Measurements from ENCODE around the gene RHBDD3.
A peak's percentile ranks its signal among the peaks of the same experiment; 100 is the strongest.

Gene RHBDD3

DNA sequence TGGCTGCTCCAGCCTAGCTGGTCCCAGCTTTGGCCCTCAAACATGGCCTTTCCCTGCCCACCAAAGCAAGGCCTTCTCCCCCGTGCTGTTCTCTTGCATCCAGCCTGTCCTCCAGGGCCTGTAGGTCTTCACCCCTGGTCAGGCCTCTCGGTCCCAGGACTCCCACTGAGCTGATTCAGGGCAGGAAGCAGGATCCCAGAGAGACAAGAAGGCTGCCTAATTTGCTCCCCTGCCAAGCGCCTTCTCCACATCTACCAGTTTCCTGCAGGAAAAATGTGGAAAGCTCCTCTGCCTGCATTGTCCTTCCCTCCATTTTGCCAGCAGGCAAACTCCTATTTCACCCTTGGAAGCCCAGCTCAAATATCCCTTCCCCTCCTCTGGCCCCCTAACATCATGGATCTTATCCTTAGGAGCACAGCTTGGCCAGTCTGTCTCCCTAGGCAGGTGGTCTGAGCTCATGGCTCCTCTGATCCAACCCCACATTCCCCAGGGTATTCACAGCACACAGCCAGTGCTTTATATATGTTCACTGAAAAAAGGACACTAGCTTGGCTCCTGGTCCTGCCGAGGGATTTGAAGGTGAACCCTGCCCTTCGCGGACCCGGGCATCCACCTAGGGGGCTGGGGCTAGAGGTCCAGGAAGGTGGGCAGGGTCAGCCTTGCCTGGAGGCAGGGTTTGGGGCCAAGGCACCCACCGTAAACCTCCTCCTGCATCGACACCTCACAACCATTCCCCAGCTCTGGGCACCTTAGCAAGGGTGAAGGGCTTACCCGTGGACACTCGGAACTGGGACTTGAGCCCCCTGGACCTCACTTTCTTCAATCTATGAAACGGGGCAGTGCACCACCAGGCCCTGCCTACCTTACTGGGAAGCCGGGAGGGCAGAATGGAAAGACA is 968 bp downstream of the RHBDD3 start:
- Mint-ChIP-seq H3K4me3 (peak overlapping the region; percentile 94), H3K27ac (peak overlapping the region; percentile 100), H3K27me3 (no peaks in the 10 kb centered on the region), H3K9me3 (no peaks in the 10 kb centered on the region), H3K4me1 (ENCODE audit: low read depth) (peaks cover 34% of the 10 kb centered on the region), H3K36me3 (ENCODE audit: low read depth) (peaks cover 78% of the 10 kb centered on the region)
- DNase-seq = peak; percentile 47

DNA sequence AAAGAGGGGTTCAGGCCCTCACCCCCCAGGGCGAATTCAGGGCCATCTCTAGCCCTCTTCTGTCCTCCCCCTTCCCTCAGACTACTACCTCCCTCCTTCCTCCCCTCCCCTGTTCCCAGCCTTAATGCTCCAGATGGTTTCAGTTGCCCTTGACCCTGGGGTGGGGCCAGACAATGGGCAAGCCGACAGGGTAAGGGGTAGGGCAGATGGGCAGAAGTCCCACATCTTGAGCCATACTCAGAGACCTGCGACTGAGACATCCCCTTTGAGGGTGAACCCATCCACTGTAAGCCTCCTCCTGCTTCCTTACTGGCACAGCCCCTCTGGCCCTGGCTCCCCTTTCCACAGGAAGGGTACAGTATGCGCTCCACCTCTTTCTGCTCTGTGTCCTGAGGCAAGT is 1.9 kb downstream of the RHBDD3 start:
- Mint-ChIP-seq H3K36me3 (ENCODE audit: low read depth) (peaks cover 72% of the 10 kb centered on the region), H3K4me1 (ENCODE audit: low read depth) (peaks cover 26% of the 10 kb centered on the region), H3K4me3 (peak overlapping the region; percentile 94), H3K27ac (peak overlapping the region; percentile 100), H3K9me3 (no peaks in the 10 kb centered on the region), H3K27me3 (no peaks in the 10 kb centered on the region)
- DNase-seq = no peak

DNA sequence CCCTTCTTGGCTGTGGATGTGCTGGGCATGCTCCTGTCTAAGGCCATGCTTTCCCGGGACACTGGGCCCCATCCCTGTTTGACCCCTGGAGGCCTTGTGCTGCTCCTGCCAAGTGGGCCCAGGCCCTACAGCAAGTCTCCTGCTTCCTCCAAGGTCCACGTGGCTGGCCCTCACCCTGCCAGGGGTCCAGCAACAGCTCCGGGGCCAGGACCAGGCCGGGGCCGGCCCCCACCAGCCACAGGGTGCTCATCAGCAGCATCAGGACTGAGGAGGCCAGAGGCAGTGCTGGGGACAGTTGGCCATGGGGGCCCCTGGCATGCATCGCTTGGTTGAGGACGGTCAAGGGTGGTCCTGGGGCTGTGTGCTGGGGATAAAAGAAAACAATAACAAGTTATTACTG is 2.5 kb downstream of the RHBDD3 start:
- Mint-ChIP-seq H3K4me1 (ENCODE audit: low read depth) (peaks cover 19% of the 10 kb centered on the region), H3K27me3 (no peaks in the 10 kb centered on the region)

DNA sequence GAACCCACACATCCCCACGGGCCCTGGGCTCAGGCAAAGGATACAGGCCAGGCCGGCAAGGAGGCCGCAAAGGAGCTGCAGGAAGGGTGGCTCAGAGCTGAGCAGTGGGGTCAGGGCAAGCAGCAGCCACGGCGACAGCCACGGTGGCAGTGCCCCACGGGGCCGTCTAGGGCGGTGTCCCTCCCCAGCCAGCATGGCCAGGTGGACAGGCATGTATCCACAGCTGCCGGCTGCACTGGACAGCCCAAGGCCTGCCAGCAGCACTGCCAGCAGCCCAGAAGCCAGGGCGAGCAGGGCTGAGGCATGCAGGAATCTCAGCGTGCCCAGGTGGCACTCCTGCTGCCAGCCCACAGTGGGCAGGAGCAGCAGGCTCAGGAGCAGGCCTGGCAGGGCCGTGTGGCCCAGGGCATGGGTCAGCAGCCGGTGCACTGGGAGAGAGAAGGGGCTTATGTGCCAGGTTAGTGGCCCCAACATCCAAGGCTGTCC is 3.9 kb downstream of the RHBDD3 start:
- H3K9me3 Mint-ChIP-seq = no peaks in the 10 kb centered on the region
- no peak overlapping the region for H3K4me3 Mint-ChIP-seq
- no peak overlapping the region for H3K27ac Mint-ChIP-seq
- DNase-seq = no peak
- H3K27me3 Mint-ChIP-seq = no peaks in the 10 kb centered on the region
- peaks cover 64% of the 10 kb centered on the region for H3K36me3 Mint-ChIP-seq (ENCODE audit: low read depth)
- H3K4me1 Mint-ChIP-seq (ENCODE audit: low read depth) = peaks cover 11% of the 10 kb centered on the region

More for the DNA sequence above, 2.5 kb downstream of the RHBDD3 start:
- no peak for DNase-seq
- Mint-ChIP-seq H3K27ac (no peak overlapping the region), H3K4me3 (no peak overlapping the region), H3K9me3 (no peaks in the 10 kb centered on the region), H3K36me3 (ENCODE audit: low read depth) (peaks cover 70% of the 10 kb centered on the region)

DNA sequence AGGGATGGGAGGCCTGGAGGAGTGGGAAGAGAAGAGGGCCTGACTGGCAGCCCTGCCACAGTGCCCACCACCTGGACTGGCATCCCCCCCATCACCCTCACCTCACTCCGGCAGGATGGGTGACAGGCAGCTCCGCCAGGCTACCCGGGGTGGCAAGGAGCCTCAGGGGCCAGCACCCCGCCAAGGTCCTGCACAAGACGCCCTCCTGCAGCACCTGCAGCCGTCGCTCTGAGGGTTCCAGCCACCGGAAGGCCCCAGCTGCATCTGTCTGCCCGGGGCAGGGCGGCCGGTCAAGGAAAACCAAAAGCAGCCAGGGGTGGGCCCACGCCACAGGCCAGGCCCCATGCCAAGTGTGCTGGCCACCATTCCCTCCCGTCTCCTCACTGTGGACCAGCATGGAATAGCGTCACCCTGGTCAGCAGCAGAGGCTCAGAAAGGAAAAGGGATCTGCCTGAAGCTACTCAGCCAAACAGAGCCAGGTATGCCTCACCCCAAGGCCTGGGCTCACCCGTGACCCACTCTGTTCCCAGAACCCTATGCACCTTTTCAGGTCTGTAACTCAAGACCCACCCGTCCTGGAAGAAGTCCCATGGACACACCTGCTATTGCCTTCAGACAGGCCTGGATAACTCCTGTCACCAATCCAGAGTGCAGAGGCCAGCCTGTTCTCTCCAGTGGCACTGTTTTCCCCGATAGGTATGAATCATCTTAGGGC is 7.0 kb downstream of the RHBDD3 start:
- Mint-ChIP-seq H3K4me1 (ENCODE audit: low read depth) (no peaks in the 10 kb centered on the region), H3K4me3 (no peak overlapping the region), H3K9me3 (no peaks in the 10 kb centered on the region), H3K36me3 (ENCODE audit: low read depth) (peaks cover 40% of the 10 kb centered on the region), H3K27me3 (no peaks in the 10 kb centered on the region), H3K27ac (no peak overlapping the region)
- DNase-seq = no peak

DNA sequence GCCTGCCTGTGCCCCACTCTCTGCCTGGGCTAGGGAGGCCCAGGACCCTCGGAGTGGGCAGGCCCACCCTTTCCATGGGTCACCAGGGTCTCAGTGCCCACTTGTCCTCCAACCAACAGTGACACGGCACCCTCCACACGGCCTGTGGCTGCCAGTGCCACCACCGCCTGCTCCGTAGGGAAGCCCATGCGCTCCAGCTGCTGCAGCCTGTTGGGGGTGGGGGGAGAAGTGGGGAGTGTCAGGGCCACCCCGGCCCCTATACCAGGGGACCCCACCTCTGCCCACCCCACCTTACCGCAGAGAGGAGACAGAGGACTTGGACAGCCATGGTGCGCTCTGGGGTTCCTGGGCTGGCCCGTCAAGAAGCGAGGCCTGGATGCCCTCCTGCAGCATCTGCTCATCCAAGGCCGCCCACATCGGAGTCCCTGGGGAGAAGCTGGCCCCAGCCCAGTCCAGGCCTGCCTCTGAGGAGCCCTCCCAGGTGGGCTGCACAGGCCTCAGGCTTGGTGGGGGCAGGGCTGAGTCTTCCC is 7.7 kb downstream of the RHBDD3 start:
- no peaks in the 10 kb centered on the region for H3K27me3 Mint-ChIP-seq

DNA sequence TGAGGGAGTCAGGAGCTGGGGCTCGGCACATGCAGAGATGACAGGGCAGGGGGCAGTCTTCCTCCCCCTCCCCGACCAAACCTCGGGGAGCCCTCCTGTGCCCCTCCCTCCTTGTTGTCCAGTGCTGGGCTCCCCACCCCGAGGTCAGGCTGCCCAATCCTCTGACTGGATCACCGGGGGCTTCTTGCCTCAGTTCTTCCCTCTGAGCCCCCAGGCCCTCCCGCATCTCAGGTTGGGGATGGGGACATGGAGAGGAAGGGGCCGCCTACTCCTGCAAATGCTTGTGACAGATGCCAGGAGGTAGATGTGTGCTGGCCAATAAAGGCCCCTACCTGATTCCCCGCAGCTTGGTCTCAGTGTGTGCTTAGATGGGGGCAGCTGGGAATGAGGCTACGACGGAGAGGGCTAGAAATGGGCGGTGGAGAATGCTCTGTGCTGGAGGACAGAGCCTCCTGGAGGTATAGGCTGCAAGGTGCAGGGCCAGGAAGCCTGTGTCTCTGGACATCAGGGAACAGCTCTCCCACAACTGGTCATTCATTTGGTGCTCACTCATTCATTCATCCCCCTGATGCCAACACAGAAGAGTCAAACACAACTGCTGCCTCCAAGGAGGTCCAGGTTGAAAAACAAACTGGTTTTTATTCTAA is 8.4 kb downstream of the RHBDD3 start:
- Mint-ChIP-seq H3K4me1 (ENCODE audit: low read depth) (no peaks in the 10 kb centered on the region), H3K4me3 (no peak overlapping the region), H3K27ac (no peak overlapping the region), H3K9me3 (no peaks in the 10 kb centered on the region), H3K36me3 (ENCODE audit: low read depth) (peaks cover 28% of the 10 kb centered on the region), H3K27me3 (no peaks in the 10 kb centered on the region)
- no peak for DNase-seq

More for the DNA sequence above, 7.7 kb downstream of the RHBDD3 start:
- DNase-seq = peak; percentile 26
- Mint-ChIP-seq H3K9me3 (no peaks in the 10 kb centered on the region), H3K4me1 (ENCODE audit: low read depth) (no peaks in the 10 kb centered on the region), H3K4me3 (no peak overlapping the region), H3K36me3 (ENCODE audit: low read depth) (peaks cover 35% of the 10 kb centered on the region), H3K27ac (no peak overlapping the region)

DNA sequence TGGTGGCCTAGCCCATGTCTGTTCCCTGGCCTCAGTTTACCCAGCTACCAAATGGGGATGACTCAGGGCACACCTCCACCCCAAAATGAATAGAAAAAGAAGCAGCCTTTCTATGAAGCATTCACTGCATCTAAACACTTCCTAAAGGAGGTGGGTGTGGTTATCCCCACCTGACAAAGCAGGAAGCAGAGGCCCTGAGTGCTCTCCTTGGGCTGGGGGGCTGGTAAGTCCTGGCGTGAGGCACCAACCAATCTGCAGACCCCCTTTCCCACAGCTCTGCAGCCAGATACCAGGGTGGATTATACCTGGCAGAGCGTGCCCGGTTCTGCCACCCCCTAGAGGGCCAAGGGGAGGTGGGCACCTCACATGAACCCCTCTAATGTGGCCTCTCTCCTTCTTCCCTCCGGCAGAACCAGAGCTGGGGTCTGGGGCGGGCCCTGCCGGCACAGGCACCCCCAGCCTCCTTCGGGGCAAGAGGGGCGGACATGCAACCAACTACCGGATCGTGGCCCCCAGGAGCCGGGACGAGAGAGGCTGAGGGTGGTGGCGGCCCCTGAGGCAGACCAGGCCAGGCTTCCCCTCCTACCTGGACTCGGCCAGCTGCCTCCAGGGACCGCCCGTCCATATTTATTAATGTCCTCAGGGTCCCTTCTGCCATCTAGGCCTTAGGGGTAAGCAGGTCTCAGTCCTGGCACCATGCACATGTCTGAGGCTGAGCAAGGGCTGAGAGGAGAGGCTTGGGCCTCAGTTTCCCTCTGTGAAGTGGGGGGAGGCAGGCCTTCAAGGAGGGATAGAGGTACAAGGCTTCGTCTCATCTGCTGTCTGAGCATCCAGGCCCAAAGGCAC is 9.2 kb downstream of the RHBDD3 start:
- peaks cover 22% of the 10 kb centered on the region for H3K36me3 Mint-ChIP-seq (ENCODE audit: low read depth)
- no peaks in the 10 kb centered on the region for H3K9me3 Mint-ChIP-seq
- no peaks in the 10 kb centered on the region for H3K27me3 Mint-ChIP-seq
- DNase-seq = peak; percentile 24
- no peak overlapping the region for H3K27ac Mint-ChIP-seq
- no peak overlapping the region for H3K4me3 Mint-ChIP-seq
- no peaks in the 10 kb centered on the region for H3K4me1 Mint-ChIP-seq (ENCODE audit: low read depth)

DNA sequence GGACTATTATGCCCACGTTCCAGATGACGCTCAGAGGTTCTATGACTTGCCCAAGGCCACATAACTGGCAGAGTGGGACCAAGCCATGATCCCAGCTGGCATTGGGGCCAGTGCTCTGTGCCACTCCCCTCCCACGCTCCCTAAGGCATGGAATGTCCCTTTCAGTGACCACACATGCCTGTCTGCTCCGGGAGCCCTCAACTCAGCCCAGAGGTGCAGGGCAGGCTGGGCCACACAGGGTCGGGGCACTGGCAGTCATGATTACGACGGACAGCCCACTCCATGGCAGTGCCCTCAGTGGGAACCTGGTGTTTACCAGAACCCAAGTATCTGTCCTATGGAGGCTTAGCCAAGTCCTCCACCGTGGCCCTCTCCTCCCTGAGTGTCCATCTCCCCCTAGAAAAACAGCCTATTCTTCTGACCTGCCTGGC is 10.0 kb downstream of the RHBDD3 start:
- Mint-ChIP-seq H3K36me3 (ENCODE audit: low read depth) (peaks cover 19% of the 10 kb centered on the region), H3K27ac (no peak overlapping the region)

DNA sequence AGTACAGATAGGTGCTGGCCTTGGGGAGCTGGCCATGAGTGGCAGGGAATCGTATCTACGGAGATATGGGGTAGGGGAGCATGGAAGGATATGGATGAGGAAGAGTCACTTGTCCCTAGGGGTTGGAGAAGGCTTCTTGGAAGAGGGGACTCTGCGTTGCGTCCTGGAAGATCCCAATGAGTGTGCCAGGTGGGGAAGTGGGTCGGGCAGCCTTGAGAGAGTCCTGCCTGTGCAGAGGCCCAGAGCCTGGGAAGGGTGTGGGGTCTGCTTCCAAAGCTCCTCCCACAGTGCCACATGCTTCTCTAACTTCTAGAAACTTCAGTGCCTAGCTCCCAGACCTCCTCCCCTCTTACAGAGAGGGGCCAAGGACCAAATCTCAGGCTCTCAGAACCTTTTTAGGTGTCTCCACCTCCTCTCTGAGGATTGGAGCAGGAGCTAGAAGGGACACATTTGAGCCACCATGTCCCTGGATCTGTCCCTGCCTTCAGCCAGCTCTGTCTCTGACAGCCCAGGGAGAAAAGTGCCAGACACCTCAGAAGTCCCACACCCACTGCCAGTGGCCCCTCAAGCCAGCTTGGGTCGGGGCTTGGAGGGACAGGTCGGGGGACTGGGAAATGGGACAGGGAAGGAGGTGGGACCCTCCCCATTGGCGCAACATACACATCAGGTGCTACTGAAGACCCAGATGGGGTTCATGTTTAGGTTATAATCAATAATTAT is 11.0 kb downstream of the RHBDD3 start:
- Mint-ChIP-seq H3K4me1 (ENCODE audit: low read depth) (no peaks in the 10 kb centered on the region), H3K36me3 (ENCODE audit: low read depth) (peaks cover 16% of the 10 kb centered on the region), H3K9me3 (no peaks in the 10 kb centered on the region), H3K27me3 (no peaks in the 10 kb centered on the region), H3K27ac (no peak overlapping the region), H3K4me3 (no peak overlapping the region)
- DNase-seq = peak; percentile 11

More for the DNA sequence above, 10.0 kb downstream of the RHBDD3 start:
- peak; percentile 28 for DNase-seq
- no peaks in the 10 kb centered on the region for H3K27me3 Mint-ChIP-seq
- no peaks in the 10 kb centered on the region for H3K9me3 Mint-ChIP-seq
- H3K4me3 Mint-ChIP-seq = no peak overlapping the region
- no peaks in the 10 kb centered on the region for H3K4me1 Mint-ChIP-seq (ENCODE audit: low read depth)

DNA sequence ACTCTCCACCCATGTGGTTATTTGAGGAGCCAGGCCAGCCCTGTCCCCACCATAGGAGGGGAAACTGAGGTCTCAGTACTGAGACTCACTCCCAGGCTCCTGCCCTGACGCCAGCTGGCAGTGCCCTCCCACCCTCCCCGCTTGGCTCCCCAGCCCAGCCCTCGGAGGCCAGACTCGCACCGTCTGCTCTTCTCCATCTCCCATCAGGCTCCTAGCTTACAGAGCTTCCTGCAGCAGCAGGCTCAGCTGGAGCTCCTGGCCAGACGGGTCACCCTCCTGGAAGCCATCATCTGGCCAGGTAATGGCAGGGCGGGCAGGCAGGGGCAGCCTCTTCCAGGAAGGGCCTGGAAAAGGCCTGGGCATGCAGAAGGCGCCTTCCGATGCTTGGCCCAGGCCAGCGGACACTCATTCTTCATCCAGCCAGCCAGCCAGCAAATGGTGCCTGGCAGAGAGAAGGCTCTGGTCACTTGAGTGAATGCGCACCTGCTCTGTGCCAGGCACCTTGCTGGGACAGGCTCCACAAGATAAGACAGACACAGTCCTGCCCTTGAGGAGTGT is 12.6 kb downstream of the RHBDD3 start:
- H3K27ac Mint-ChIP-seq = no peak overlapping the region
- H3K4me1 Mint-ChIP-seq (ENCODE audit: low read depth) = no peaks in the 10 kb centered on the region
- H3K27me3 Mint-ChIP-seq = no peaks in the 10 kb centered on the region
- peak; percentile 5 for DNase-seq
- H3K36me3 Mint-ChIP-seq (ENCODE audit: low read depth) = peaks cover 8% of the 10 kb centered on the region
- H3K9me3 Mint-ChIP-seq = no peaks in the 10 kb centered on the region
- no peak overlapping the region for H3K4me3 Mint-ChIP-seq

DNA sequence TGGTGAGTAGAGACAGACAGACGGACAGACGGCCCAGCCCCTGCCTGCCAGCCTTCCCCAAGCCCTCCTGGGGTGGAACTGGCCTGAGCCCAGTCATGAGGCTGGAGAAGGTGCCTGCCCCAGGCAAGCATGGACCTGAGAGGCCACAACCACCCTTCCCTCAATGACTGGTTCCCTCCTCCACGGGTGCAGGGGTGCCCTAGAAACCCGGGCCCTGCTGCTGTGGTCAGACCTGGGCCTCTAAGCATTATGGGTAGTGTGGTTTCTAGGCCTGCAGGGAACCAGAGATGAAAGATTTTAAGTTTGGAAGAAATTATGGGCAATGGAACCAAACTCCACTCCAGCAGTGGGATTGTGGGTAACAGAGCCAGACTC is 13.5 kb downstream of the RHBDD3 start:
- Mint-ChIP-seq H3K4me1 (ENCODE audit: low read depth) (no peaks in the 10 kb centered on the region), H3K27ac (no peak overlapping the region), H3K9me3 (no peaks in the 10 kb centered on the region), H3K36me3 (ENCODE audit: low read depth) (no peaks in the 10 kb centered on the region), H3K27me3 (no peaks in the 10 kb centered on the region), H3K4me3 (no peak overlapping the region)
- DNase-seq = peak; percentile 11

Measured in activated T-cell treated with anti-CD3 and anti-CD28 coated beads, Interleukin-2, amount 50 U/mL, for 24 hours (primary cell).